Heart left ventricle (tissue), 13 donors: ENCODE data around the gene LRRC28.

Source experiments
- POLR2A ChIP-seq, 2 donors: fragments of 450-650 bp; IDR thresholded peaks; one replicate each; pipeline ENCODE4 v1.6.1; 2017; ENCODE audit warnings: antibody characterized with exemption in 2 of 2, mild to moderate bottlenecking in 2 of 2, moderate library complexity in 2 of 2
- TF ChIP-seq, protein P1 (sequence below), 12 donors: fragments of 200-600 bp; sonication (generic) in 4 of 12; IDR thresholded peaks; one replicate each; pipeline versions ENCODE4 v1.5.0 to v1.8.0; 2018 to 2022; ENCODE audit warnings: antibody characterized with exemption in 12 of 12, mild to moderate bottlenecking in 5 of 12
- donor health status: ischemic (EF 13 %, LVEDD 7.1; RV severe dilation, severe dysfunction).
- donor health status: DM: no; HTN: yes; CAD: no.
- donor health status: DM: no; HTN: no; CAD: no.
- donor health status: ischemic (EF 25% LVEDD 6.9; RV normal size, moderate dysfunction).
- donor health status: ischemic (EF 25% LVEDD 5.7; RV mildly dilated, moderate dysfunction).
- donor health status: ischemic (EF 35%, LVEDD 5.7; RV mildly dilated, moderate dysfunction).
- donor health status: nonischemic (EF 11% LVEDD 7.7; RV severe dilation, severe dysfunction).
- donor health status: DM: yes; HTN: yes; CAD: no.
- donor health status: PGD.
- donor health status: ischemic (EF 29% LVEDD 5.4; RV normal size, mild dysfunction).
- donor health status: nonischemic (EF 23%, LVEDD 6.1; RV moderate dilation, normal function).

DNA sequence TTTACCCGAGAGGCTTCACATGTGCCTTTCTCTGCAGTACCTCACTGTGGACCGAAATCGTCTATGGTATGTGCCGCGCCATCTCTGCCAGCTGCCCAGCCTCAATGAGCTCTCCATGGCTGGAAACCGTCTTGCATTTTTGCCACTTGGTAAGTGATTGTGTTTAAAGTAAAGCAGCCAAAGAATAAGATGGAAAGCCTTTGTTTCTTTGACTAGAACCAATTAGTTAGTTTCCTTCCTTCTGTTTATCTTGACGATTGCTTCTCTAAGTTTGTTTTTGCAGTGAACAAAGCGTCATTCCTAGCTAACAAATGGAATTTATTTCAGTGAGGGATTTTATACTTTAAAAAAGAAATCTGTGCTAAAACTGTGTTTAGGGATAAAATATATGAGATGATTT, 82.7 kb downstream of the LRRC28 start:
- TF ChIP-seq, protein P1, sequence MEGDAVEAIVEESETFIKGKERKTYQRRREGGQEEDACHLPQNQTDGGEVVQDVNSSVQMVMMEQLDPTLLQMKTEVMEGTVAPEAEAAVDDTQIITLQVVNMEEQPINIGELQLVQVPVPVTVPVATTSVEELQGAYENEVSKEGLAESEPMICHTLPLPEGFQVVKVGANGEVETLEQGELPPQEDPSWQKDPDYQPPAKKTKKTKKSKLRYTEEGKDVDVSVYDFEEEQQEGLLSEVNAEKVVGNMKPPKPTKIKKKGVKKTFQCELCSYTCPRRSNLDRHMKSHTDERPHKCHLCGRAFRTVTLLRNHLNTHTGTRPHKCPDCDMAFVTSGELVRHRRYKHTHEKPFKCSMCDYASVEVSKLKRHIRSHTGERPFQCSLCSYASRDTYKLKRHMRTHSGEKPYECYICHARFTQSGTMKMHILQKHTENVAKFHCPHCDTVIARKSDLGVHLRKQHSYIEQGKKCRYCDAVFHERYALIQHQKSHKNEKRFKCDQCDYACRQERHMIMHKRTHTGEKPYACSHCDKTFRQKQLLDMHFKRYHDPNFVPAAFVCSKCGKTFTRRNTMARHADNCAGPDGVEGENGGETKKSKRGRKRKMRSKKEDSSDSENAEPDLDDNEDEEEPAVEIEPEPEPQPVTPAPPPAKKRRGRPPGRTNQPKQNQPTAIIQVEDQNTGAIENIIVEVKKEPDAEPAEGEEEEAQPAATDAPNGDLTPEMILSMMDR (IDR thresholded peaks at IDR 0.05): no peak
- no peak for TF ChIP-seq POLR2A (IDR thresholded peaks at IDR 0.05)
